Keratinocyte (primary cell): ENCODE measurements around the gene LAP3. TPM values are rescaled to one million over a fixed set of nuclear protein-coding genes. Genes with fewer than 3 reads are reported as not detected.

Source experiments
- DNase-seq: peaks from one replicate; pipeline ENCODE4 v3.0.0-alpha.2; 2011; ENCODE audit warnings: low read depth, missing footprints, low spot score
- FAIRE-seq: peaks from 2 replicates; lab custom pipeline; 2011; peaks lifted over from hg19 to GRCh38; lab: Jason Lieb, UNC
- H2AFZ ChIP-seq: 2 replicates; pipeline ENCODE4 v1.6.0; 2012; ENCODE audit warnings: low read length, control low read depth, inconsistent platforms; ENCODE audit not compliant: control insufficient read depth
- H3K27ac ChIP-seq: 2 replicates; pipeline ENCODE4 v1.5.1; 2011; ENCODE audit warnings: low read length; ENCODE audit not compliant: control insufficient read depth, insufficient read depth
- H3K27me3 ChIP-seq: 3 replicates; pipeline ENCODE4 v1.6.0; 2011; ENCODE audit warnings: low read length; ENCODE audit not compliant: control insufficient read depth, insufficient read depth; ENCODE audit errors: extremely low read depth
- H3K36me3 ChIP-seq, 2 experiments: 2 replicates in 1 of 2; 3 replicates in 1 of 2; pipeline ENCODE4 v1.5.1; 2011; ENCODE audit warnings: low read length in 2 of 2, mild to moderate bottlenecking in 1 of 2; ENCODE audit not compliant: control insufficient read depth in 2 of 2, insufficient read depth in 2 of 2; ENCODE audit errors: extremely low read depth in 1 of 2
- H3K4me1 ChIP-seq: 3 replicates; pipeline ENCODE4 v1.5.1; 2011; ENCODE audit warnings: low read length; ENCODE audit not compliant: control insufficient read depth, insufficient read depth; ENCODE audit errors: extremely low read depth
- H3K4me2 ChIP-seq: 3 replicates; pipeline ENCODE4 v1.6.0; 2011; ENCODE audit warnings: low read depth, low read length; ENCODE audit not compliant: control insufficient read depth, insufficient read depth; ENCODE audit errors: extremely low read depth
- H3K4me3 ChIP-seq, 3 experiments: fragments of 200-600 bp in 1 of 3; sonication (generic) in 1 of 3; 2 replicates in 2 of 3; 3 replicates in 1 of 3; pipeline ENCODE4 v1.5.1; 2011 to 2016; ENCODE audit warnings: low read length in 3 of 3, mild to moderate bottlenecking in 3 of 3, control low read depth in 2 of 3, inconsistent platforms in 1 of 3, low read depth in 1 of 3, mixed read lengths in 1 of 3, mixed run types in 1 of 3, moderate library complexity in 1 of 3; ENCODE audit not compliant: control insufficient read depth in 2 of 3, insufficient read depth in 2 of 3; ENCODE audit errors: extremely low read depth in 1 of 3
- H3K79me2 ChIP-seq: 2 replicates; pipeline ENCODE4 v1.6.0; 2012; ENCODE audit warnings: low read length; ENCODE audit not compliant: control insufficient read depth, insufficient read depth
- H3K9ac ChIP-seq: 3 replicates; pipeline ENCODE4 v1.6.0; 2011; ENCODE audit warnings: low read length; ENCODE audit not compliant: control insufficient read depth, insufficient read depth; ENCODE audit errors: extremely low read depth
- H3K9me1 ChIP-seq: 3 replicates; pipeline ENCODE4 v1.6.0; 2011; ENCODE audit warnings: low read length; ENCODE audit not compliant: control insufficient read depth, insufficient read depth; ENCODE audit errors: extremely low read depth
- H3K9me3 ChIP-seq: 2 replicates; pipeline ENCODE4 v1.5.1; 2012; ENCODE audit warnings: low read depth, low read length; ENCODE audit not compliant: control insufficient read depth
- H4K20me1 ChIP-seq: 3 replicates; pipeline ENCODE4 v1.6.0; 2011; ENCODE audit warnings: low read length; ENCODE audit not compliant: control insufficient read depth, insufficient read depth; ENCODE audit errors: extremely low read depth
- CTCF ChIP-seq, 3 experiments: IDR thresholded peaks in 1 of 3; conservative IDR thresholded peaks in 1 of 3; optimal IDR thresholded peaks in 1 of 3; 2 replicates in 2 of 3; 3 replicates in 1 of 3; pipeline versions ENCODE3 to v1.5.1; 2011; ENCODE audit warnings: low read length in 3 of 3, mild to moderate bottlenecking in 3 of 3, moderate library complexity in 2 of 3, control low read depth in 1 of 3, inconsistent platforms in 1 of 3; ENCODE audit not compliant: insufficient read depth in 2 of 3; ENCODE audit errors: extremely low read depth in 1 of 3
- EZH2 ChIP-seq: IDR thresholded peaks from one replicate; pipeline ENCODE4 v1.6.1; 2012; ENCODE audit warnings: inconsistent platforms, mild to moderate bottlenecking, low read length, moderate library complexity
- dilution Hi-C: fragments of 300-500 bp; cut with MboI; formaldehyde crosslinking; loops from one replicate; pipeline ENCODE4 v1.7.0; 2020; ENCODE audit warnings: low sequenced_read_pairs; ENCODE audit not compliant: extremely low pct_ligation_motif_present
- polyA plus RNA-seq, 5 experiments: library from polyadenylated mRNA; depleted of rRNA in 3 of 5; stranded (reverse) in 3 of 5; stranded (forward) in 1 of 5; unstranded in 1 of 5; fragments of >200 nt; gene quantifications; 1 replicate in 1 of 5; 2 replicates in 3 of 5; 3 replicates in 1 of 5; pipeline versions ENCODE4 v1.2.1 to v1.2.3, GENCODE V29; 2011 to 2012; ENCODE audit warnings: missing spikeins in 2 of 5, low read depth in 1 of 5, low replicate concordance in 1 of 5

The LAP3 gene
- polyA plus RNA-seq, 1 donor (not counting 4 experiments of a cell fraction or from before 2014, with no cell fraction given) = 84.8 TPM

GRCh38 chr4:17544205-17544604 is 32.8 kb upstream of the LAP3 start:
- H3K9me1 ChIP-seq = no peaks in the 10 kb centered on the region
- no peak overlapping the region for H2AFZ ChIP-seq
- no peaks in the 10 kb centered on the region for H4K20me1 ChIP-seq
- DNase-seq = no peak
- no peak for TF ChIP-seq EZH2
- no peak for TF ChIP-seq CTCF (optimal IDR thresholded peaks at IDR 0.05 in 1 of 3, IDR thresholded peaks at IDR 0.05 in 1 of 3, conservative IDR thresholded peaks at IDR 0.05 in 1 of 3; ENCODE audit: extremely low read depth in 1 of 3, insufficient read depth in 2 of 3, low read length in 3 of 3)
- no peaks in the 10 kb centered on the region for H3K36me3 ChIP-seq
- H3K9ac ChIP-seq = no peak overlapping the region
- no peaks in the 10 kb centered on the region for H3K27me3 ChIP-seq
- no peaks in the 10 kb centered on the region for H3K79me2 ChIP-seq
- dilution Hi-C loops = no loop called here
- no peaks in the 10 kb centered on the region for H3K9me3 ChIP-seq
- no peak for FAIRE-seq
- H3K4me1 ChIP-seq = no peaks in the 10 kb centered on the region
- H3K4me2 ChIP-seq = no peak overlapping the region
- no peak overlapping the region for H3K27ac ChIP-seq
- H3K4me3 ChIP-seq = no peak overlapping the region

GRCh38 chr4:17544831-17545234 is 32.2 kb upstream of the LAP3 start:
- no peaks in the 10 kb centered on the region for H3K79me2 ChIP-seq
- DNase-seq (no peak), FAIRE-seq (no peak)
- no peaks in the 10 kb centered on the region for H3K9me3 ChIP-seq
- H3K27ac ChIP-seq = no peak overlapping the region
- no peak overlapping the region for H3K4me2 ChIP-seq
- no peak overlapping the region for H3K4me3 ChIP-seq
- no peaks in the 10 kb centered on the region for H4K20me1 ChIP-seq
- H3K9ac ChIP-seq = no peak overlapping the region
- H3K27me3 ChIP-seq = no peaks in the 10 kb centered on the region
- TF ChIP-seq CTCF (optimal IDR thresholded peaks at IDR 0.05 in 1 of 3, IDR thresholded peaks at IDR 0.05 in 1 of 3, conservative IDR thresholded peaks at IDR 0.05 in 1 of 3; ENCODE audit: extremely low read depth in 1 of 3, insufficient read depth in 2 of 3, low read length in 3 of 3) = no peak
- no peak for TF ChIP-seq EZH2
- H2AFZ ChIP-seq = no peak overlapping the region
- H3K4me1 ChIP-seq = no peaks in the 10 kb centered on the region
- no peaks in the 10 kb centered on the region for H3K9me1 ChIP-seq
- H3K36me3 ChIP-seq = no peaks in the 10 kb centered on the region
- dilution Hi-C loops = no loop called here
